Activated CD4-positive, alpha-beta T cell treated with anti-CD3 and anti-CD28 coated beads, Interleukin-2, amount 10 ng/mL, durations not matched to agents 24 days and 14 days (primary cell): ENCODE results near the gene HSFX2. TPM values are rescaled to one million over a fixed set of nuclear protein-coding genes. Genes with fewer than 3 reads are reported as not detected.
"Not testable (repeated sequence)": the region's sequence is repeated elsewhere in the genome, so short reads cannot be mapped to it uniquely, and the experiment has no call there.

Experiments
- DNase-seq: peaks from one replicate; pipeline ENCODE4 v3.0.0; 2022
- H3K27ac Mint-ChIP-seq: one replicate; pipeline ENCODE4 v1.8.0; 2022; ENCODE audit warnings: mild to moderate bottlenecking, mixed read lengths
- H3K27me3 Mint-ChIP-seq: one replicate; pipeline ENCODE4 v1.8.0; 2022; ENCODE audit warnings: mixed read lengths
- H3K36me3 Mint-ChIP-seq: one replicate; pipeline ENCODE4 v1.8.0; 2022; ENCODE audit warnings: low read depth, mild to moderate bottlenecking, mixed read lengths
- H3K4me1 Mint-ChIP-seq: one replicate; pipeline ENCODE4 v1.8.0; 2021; ENCODE audit warnings: mixed read lengths
- H3K4me3 Mint-ChIP-seq: one replicate; pipeline ENCODE4 v1.8.0; 2022; ENCODE audit warnings: mild to moderate bottlenecking, moderate library complexity, mixed read lengths
- H3K9me3 Mint-ChIP-seq: one replicate; pipeline ENCODE4 v1.8.0; 2021; ENCODE audit warnings: mixed read lengths
- intact Hi-C: fragments of 100-400 bp; cut with micrococcal nuclease; formaldehyde crosslinking; loops from one replicate; pipeline ENCODE4 v1.15.1; 2023
- total RNA-seq: library from RNA; stranded (reverse); gene quantifications from 2 replicates; pipeline ENCODE4 v1.2.3, GENCODE V29; 2022

The HSFX2 gene
- total RNA-seq, 1 donor from 2014 or later = not detected

DNA sequence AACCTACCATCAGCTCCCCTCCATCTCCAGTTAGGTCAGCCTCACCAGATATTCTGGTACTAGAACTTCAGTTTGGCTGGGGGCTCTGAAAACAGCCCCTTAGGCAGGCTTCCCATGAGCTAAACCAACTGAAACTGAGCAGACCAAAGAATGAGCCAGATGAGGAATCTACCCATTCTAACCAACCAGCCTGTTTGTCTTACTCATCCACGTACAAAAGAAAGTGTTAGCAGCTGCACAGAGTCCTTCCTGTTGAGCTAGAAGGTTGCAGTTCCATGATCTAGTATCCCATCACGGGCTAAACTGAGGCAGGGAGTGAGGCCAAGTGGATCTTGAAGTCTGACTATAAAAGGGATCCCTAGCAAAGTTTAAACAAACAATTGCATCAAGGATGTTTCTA is 25.3 kb downstream of the HSFX2 start:
- H3K4me3 Mint-ChIP-seq = no peak overlapping the region
- peaks cover 18% of the 10 kb centered on the region for H3K4me1 Mint-ChIP-seq
- H3K9me3 Mint-ChIP-seq = no peaks in the 10 kb centered on the region
- peak; percentile 54 for DNase-seq
- no peaks in the 10 kb centered on the region for H3K36me3 Mint-ChIP-seq
- H3K27ac Mint-ChIP-seq = no peak overlapping the region
- no peaks in the 10 kb centered on the region for H3K27me3 Mint-ChIP-seq
- intact Hi-C loops = no loop called here

DNA sequence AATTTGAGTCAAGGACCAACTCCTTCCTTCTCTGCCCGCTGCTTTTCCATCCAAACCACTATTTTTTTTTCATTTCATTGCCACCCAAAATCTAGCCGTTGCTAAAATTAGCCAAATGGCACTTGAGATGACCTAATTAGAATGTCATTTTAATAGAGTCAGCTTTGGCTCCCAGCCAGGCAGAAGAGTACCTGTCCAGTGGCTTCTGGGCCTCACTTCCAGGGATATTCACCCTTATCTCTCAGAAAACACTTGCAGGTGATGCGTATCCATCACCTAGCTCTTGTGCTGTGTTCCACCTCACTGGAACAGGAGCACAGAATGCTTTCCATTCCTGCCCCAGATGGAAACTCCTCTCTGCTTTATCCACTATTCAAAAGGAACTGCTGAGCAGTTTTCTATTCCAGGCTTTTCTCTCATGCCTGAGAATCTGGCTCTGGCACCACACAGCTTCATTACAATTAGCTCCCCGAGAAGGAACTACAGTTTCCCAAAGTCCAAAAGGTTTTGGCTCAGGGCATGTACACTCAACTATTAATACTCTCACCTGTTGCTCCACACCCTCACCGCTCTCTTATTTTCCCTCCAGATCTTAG is 26.3 kb downstream of the HSFX2 start:
- Mint-ChIP-seq H3K4me1 (peaks cover 18% of the 10 kb centered on the region), H3K4me3 (no peak overlapping the region), H3K27ac (no peak overlapping the region), H3K27me3 (no peaks in the 10 kb centered on the region), H3K9me3 (no peaks in the 10 kb centered on the region), H3K36me3 (no peaks in the 10 kb centered on the region)
- peak; percentile 7 for DNase-seq
- intact Hi-C loops = no loop called here

DNA sequence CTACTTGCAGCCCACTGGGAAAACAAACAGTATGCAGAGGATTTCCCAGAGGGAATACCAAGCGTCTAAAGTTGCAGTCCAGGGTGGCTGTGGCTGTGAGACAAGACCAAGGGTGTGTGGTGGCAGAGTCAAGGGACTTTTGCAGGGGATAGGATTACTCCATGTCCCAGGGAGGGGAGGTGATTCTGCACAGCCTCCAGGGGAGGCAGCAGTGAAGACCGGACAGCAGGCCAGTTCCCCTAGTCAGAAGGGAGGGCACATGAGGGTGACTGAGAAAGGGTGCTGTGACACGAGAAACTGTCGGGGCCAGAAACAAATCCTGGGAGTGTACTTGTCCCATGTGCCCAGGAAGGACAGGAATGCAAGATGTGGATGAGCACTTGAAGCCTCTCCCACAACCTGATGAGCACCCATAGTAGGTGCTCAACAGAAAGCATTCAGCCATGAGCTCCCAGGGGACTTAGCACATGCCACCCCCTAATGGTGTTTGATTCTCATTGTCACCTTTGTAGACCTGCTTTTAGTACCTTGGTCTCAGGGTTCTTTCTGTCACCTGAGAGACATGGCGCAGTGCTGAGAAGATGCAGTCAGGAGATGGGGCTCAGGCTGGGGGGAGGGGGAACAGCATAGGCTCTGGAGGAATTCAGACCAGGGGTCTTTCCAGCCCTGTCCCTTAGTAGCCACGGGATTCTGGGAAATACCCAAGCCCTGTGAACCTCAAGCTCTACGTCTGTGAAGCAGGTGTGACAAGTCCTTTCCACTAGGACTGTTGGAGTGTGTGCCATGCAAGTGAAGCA is 27.3 kb downstream of the HSFX2 start:
- H3K4me1 Mint-ChIP-seq = peaks cover 15% of the 10 kb centered on the region
- peak; percentile 33 for DNase-seq
- H3K4me3 Mint-ChIP-seq = no peak overlapping the region
- intact Hi-C loops = no loop called here
- H3K27me3 Mint-ChIP-seq = no peaks in the 10 kb centered on the region
- H3K27ac Mint-ChIP-seq = no peak overlapping the region
- H3K9me3 Mint-ChIP-seq = no peaks in the 10 kb centered on the region
- H3K36me3 Mint-ChIP-seq = no peaks in the 10 kb centered on the region

DNA sequence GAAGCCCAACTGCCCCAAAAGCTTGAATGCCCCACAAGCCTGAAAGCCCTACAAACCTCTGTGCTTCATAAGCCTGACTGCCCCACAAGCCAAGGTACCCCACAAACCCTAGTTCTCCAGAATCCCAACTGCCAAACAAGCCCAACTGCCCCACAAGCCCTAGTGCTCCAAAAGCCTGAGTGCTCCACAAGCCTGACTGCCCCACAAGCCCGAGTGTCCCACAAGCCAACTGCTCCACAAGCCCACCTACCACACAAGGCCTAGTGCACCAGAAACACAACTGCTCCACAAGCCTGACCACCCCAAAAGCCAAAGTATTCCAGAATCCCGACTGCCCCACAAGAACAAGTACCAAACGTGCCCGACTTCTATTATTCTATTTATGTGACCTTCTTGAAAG is 31.8 kb downstream of the HSFX2 start:
- no peaks in the 10 kb centered on the region for H3K4me1 Mint-ChIP-seq
- H3K27ac Mint-ChIP-seq = no peak overlapping the region
- no peaks in the 10 kb centered on the region for H3K9me3 Mint-ChIP-seq
- intact Hi-C loops = no loop called here
- no peaks in the 10 kb centered on the region for H3K27me3 Mint-ChIP-seq
- DNase-seq = peak; percentile 23
- no peak overlapping the region for H3K4me3 Mint-ChIP-seq
- H3K36me3 Mint-ChIP-seq = no peaks in the 10 kb centered on the region

DNA sequence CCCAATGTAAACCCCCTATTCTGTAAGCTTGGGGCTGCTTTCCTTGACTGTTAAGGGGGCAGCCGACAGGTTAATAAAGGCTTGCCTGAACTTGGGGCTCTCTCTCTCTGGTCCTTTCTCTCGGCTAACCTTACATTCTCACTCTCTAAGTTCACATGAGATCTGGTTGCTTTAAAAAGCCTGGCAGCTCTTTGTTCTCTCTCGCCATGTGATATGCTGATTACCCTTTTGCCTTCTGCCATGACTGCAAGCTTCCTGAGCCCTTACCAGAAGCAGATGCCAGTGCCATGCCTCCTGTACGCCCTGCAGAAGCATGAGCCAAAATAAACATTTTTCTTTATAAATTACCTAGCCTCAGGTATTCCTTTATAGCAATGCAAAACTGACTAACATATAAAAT is 39.9 kb downstream of the HSFX2 start:
- not testable (repeated sequence) for H3K27me3 Mint-ChIP-seq

DNA sequence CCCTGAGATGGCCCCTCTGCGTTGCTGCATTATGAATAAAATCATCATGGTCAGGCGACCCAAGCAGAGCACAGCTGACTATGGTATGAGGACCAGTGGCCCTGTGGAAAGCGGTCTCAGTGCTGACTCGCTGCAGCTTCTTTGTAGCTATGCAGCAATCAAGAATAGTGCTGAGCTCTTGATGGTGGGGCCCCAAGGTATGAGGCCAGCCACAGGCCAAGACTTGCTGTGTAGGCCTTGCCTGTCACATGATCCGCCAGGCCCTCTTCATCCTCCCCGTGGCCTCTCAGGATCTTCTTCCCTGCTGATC is 43.2 kb downstream of the HSFX2 start:
- H3K36me3 Mint-ChIP-seq, H3K4me3 Mint-ChIP-seq, intact Hi-C loops, H3K9me3 Mint-ChIP-seq, H3K27me3 Mint-ChIP-seq, H3K27ac Mint-ChIP-seq, H3K4me1 Mint-ChIP-seq, DNase-seq: not testable (repeated sequence)

More for the DNA sequence above, 39.9 kb downstream of the HSFX2 start:
- H3K4me1 Mint-ChIP-seq, DNase-seq, H3K4me3 Mint-ChIP-seq, H3K9me3 Mint-ChIP-seq, H3K36me3 Mint-ChIP-seq, H3K27ac Mint-ChIP-seq, intact Hi-C loops: not testable (repeated sequence)

DNA sequence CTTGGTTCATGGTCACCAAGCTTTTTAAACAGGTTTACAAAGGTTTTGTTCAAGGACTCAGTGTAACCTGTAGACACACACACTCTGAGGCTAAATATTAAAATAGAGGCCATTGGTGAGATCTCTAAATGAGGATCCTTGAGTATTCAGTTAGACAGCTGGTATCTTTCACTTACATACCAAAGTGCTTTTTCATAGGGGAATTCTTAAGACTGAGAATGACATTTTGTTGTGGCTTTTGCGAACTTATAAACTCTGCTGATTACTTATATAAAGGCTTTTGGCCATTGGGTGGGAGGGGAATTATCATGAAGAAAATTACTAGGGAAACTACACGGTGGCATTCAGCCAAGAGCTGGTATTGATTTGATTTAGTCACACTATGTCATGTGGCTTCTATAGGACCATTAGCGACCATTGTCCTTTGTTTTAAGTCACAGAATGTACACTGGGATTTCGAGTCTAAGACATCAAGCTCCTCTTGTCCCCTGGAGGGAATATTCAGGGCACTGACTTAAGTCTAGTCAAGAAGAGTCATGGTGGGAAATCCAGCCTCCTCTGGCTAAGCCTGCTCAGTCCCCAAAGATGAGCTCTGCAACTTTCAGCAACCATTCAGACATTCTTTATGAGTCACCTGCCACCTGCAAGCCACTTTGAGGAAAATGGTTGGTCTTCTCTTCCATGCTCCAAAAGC is 43.7 kb downstream of the HSFX2 start:
- intact Hi-C loops, H3K27me3 Mint-ChIP-seq, H3K9me3 Mint-ChIP-seq, H3K36me3 Mint-ChIP-seq, H3K4me1 Mint-ChIP-seq, DNase-seq, H3K27ac Mint-ChIP-seq, H3K4me3 Mint-ChIP-seq: not testable (repeated sequence)

DNA sequence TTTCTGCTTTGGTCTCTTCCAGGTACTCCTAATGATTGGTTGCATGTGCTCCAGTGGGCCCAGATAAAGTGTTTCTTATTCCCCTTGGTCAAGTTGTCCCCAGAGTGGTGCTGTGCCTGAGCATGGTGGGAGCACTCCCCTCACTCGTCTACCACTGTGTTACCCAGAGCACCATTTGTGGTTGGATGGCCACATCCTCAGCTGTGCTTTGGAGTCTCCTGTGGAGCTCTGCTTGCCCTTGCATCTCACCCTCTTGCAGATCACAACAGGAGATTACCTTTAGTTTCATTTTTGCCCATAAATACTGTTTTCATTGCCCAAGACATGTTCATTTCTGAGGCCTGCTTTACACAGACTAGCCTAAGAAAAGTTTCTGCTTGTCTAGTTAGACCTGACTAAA is 44.7 kb downstream of the HSFX2 start:
- H3K4me1 Mint-ChIP-seq, H3K27me3 Mint-ChIP-seq, H3K9me3 Mint-ChIP-seq, intact Hi-C loops, H3K36me3 Mint-ChIP-seq, H3K4me3 Mint-ChIP-seq, H3K27ac Mint-ChIP-seq: not testable (repeated sequence)
- peak; percentile 77 for DNase-seq

DNA sequence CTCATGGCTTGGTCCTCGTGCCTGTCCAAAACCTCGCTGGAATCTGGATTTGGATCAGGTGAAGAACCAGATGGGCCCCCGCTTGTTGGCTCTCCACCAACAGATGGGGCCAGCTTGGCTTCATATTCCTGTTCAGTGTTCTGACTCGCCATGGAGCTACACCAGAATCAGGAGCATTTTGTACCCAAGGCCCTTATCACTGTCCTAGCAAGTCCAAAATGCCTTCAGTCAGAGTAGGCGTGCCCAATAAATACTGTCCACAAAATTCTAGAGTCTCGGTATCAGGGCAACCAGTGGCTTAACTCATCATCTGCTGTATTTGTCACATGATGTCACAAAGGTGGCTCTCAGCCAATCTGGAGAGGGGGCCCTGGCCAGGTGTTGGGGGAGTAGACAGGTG is 45.4 kb downstream of the HSFX2 start, which contains the start of gene HSFX3:
Gene HSFX3 (minus strand): TSS at position 224 of the 400 bp plus-strand sequence. CDS start 72 bp downstream, at position 152.
- H3K36me3 Mint-ChIP-seq, H3K9me3 Mint-ChIP-seq, H3K4me1 Mint-ChIP-seq, DNase-seq, H3K4me3 Mint-ChIP-seq, H3K27ac Mint-ChIP-seq, H3K27me3 Mint-ChIP-seq, intact Hi-C loops: not testable (repeated sequence)

DNA sequence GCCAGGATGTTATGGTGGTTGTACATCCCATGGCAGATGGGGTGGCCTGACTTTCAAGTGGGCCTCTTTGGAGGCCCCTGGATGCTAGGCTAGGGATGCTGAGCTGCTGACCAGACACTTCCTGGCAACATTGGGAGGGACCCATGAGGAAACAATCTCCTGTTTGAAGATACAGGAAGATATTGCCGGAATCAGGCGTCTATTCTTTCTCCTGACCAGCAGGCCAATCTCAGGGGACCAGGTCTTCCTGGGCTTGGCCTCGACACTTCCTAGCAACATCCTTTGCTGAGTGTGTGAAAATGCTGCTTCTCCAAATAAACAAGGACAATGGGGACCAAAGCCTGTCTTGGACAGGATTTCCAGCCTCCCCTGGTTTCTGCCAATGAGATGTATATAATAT is 47.3 kb downstream of the HSFX2 start:
- H3K27me3 Mint-ChIP-seq, H3K27ac Mint-ChIP-seq, H3K9me3 Mint-ChIP-seq, H3K36me3 Mint-ChIP-seq, intact Hi-C loops, H3K4me3 Mint-ChIP-seq, H3K4me1 Mint-ChIP-seq, DNase-seq: not testable (repeated sequence)

DNA sequence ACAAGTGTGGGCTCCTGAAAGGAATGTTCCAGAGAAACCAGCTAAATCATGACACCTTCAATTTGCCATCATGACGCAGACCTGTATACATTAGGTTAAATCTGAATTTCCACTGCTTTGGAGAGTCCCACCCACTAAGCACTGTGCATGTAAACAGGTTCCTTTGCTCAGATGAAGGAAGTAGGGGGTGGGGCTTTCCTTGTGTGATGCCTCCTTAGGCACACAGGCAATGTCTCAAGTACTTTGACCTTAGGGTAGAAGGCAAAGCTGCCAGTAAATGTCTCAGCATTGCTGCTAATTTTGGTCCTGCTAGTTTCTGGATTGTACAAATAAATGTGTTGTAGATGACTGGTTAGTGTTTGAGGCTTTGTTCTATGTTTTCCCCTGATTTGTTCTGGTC is 48.2 kb downstream of the HSFX2 start:
- intact Hi-C loops, H3K27ac Mint-ChIP-seq, H3K9me3 Mint-ChIP-seq: not testable (repeated sequence)

DNA sequence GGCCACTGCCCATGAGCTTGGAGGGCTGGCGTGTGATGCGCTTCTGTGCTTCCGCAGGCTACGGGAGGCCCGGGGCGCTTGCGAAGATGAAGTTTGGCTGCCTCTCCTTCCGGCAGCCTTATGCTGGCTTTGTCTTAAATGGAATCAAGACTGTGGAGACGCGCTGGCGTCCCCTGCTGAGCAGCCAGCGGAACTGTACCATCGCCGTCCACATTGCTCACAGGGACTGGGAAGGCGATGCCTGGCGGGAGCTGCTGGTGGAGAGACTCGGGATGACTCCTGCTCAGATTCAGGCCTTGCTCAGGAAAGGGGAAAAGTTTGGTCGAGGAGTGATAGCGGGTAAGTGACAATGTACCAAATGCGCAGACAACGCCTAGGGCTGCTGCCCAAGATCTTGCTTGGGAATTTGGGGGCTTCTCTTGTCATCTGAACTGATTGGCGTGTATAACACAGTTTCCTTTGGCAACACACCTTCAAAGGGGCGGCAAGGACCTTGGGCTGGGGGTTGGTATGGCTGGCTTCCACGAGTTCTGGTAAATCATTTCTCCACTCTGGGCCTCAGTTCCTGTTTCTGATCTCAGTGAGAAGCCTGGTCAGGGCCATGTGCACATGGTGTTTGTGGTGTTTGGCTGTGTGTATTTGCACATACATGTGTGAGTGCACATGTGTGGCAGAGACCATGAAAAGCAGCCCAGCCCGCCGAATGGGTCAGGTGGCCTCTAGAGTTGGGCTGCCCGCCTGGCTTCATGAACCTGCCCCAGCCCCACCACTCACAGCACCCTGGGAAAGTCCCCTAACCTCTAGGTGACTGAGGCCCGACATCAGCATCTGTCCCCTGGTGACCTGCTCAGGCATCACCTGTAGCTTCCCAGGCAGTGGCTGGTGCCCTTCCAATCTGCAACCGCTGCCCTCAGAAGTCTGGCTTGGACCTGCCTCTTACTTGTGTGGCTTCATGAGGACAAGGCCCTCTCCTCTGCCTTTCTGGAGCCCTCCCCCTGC is 49.3 kb downstream of the HSFX2 start:
- H3K27ac Mint-ChIP-seq, H3K4me1 Mint-ChIP-seq, H3K27me3 Mint-ChIP-seq, H3K36me3 Mint-ChIP-seq, intact Hi-C loops, H3K4me3 Mint-ChIP-seq, DNase-seq, H3K9me3 Mint-ChIP-seq: not testable (repeated sequence)

More for the DNA sequence above, 48.2 kb downstream of the HSFX2 start:
- H3K4me1 Mint-ChIP-seq, H3K4me3 Mint-ChIP-seq, H3K36me3 Mint-ChIP-seq, H3K27me3 Mint-ChIP-seq, DNase-seq: not testable (repeated sequence)
